GM23338 (cell line): ENCODE measurements around the gene OBSL1. TPM values are rescaled to one million over a fixed set of nuclear protein-coding genes. Genes with fewer than 3 reads are reported as not detected.

Source experiments
- ATAC-seq: fragments of 200-7000 bp; cut with Tn5 transposase; 3 replicates; pipeline ENCODE4 v1.9.1; 2020
- DNase-seq: peaks from one replicate; pipeline ENCODE4 v3.0.0-alpha.2; 2015; ENCODE audit warnings: low spot score
- H2AFZ ChIP-seq: fragments of 200-600 bp; sonication (generic); 2 replicates; pipeline ENCODE4 v1.8.0; 2016; ENCODE audit warnings: antibody characterized with exemption, mild to moderate bottlenecking, moderate library complexity
- H3F3A ChIP-seq: fragments of 200-600 bp; sonication (generic); replicated peaks from 2 replicates; pipeline ENCODE4 v1.8.0; 2017; ENCODE audit warnings: antibody characterized with exemption, mixed run types, low read depth
- H3K27ac ChIP-seq: fragments of 200-600 bp; sonication (generic); 2 replicates; pipeline ENCODE4 v1.6.1; 2016; ENCODE audit warnings: low read depth
- H3K27me3 ChIP-seq: fragments of 200-600 bp; sonication (generic); 2 replicates; pipeline ENCODE4 v1.8.0; 2016; ENCODE audit warnings: mild to moderate bottlenecking, mixed run types, moderate library complexity; ENCODE audit not compliant: insufficient read depth
- H3K36me3 ChIP-seq: fragments of 200-600 bp; sonication (generic); 2 replicates; pipeline ENCODE4 v1.8.0; 2016; ENCODE audit warnings: mild to moderate bottlenecking; ENCODE audit not compliant: insufficient read depth
- H3K4me1 ChIP-seq: fragments of 200-600 bp; sonication (generic); 2 replicates; pipeline ENCODE4 v1.8.0; 2016; ENCODE audit warnings: mild to moderate bottlenecking, moderate library complexity; ENCODE audit not compliant: insufficient read depth
- H3K4me2 ChIP-seq: fragments of 200-600 bp; sonication (generic); 2 replicates; pipeline ENCODE4 v1.7.1; 2017; ENCODE audit warnings: mixed run types
- H3K4me3 ChIP-seq: fragments of 200-600 bp; sonication (generic); 2 replicates; pipeline ENCODE4 v1.6.1; 2016; ENCODE audit warnings: mixed run types
- H3K79me2 ChIP-seq: fragments of 200-600 bp; sonication (generic); replicated peaks from 2 replicates; pipeline ENCODE4 v1.8.0; 2017; ENCODE audit warnings: mild to moderate bottlenecking; ENCODE audit not compliant: insufficient read depth
- H3K9me2 ChIP-seq: fragments of 200-600 bp; sonication (generic); 2 replicates; pipeline ENCODE4 v1.8.0; 2017; ENCODE audit not compliant: insufficient read depth
- H4K20me1 ChIP-seq: fragments of 200-600 bp; sonication (generic); replicated peaks from 2 replicates; pipeline ENCODE4 v1.8.0; 2017; ENCODE audit warnings: mild to moderate bottlenecking; ENCODE audit not compliant: insufficient read depth
- H3K27ac Mint-ChIP-seq: 2 replicates; pipeline ENCODE4 v1.8.0; 2020; ENCODE audit warnings: inconsistent platforms, mild to moderate bottlenecking, moderate library complexity, mixed read lengths
- H3K27me3 Mint-ChIP-seq: 3 replicates; pipeline ENCODE4 v1.8.0; 2022; ENCODE audit warnings: low read depth, mild to moderate bottlenecking, moderate library complexity, mixed read lengths, inconsistent platforms; ENCODE audit not compliant: insufficient read depth, poor library complexity
- H3K36me3 Mint-ChIP-seq: 3 replicates; pipeline ENCODE4 v1.8.0; 2021; ENCODE audit warnings: low read depth, mild to moderate bottlenecking, inconsistent platforms, moderate library complexity, mixed read lengths
- H3K4me1 Mint-ChIP-seq: 3 replicates; pipeline ENCODE4 v1.8.0; 2020; ENCODE audit warnings: mild to moderate bottlenecking, inconsistent platforms, mixed read lengths
- H3K4me3 Mint-ChIP-seq: 3 replicates; pipeline ENCODE4 v1.8.0; 2021; ENCODE audit warnings: moderate library complexity, mild to moderate bottlenecking, inconsistent platforms, mixed read lengths
- H3K9me3 Mint-ChIP-seq: 3 replicates; pipeline ENCODE4 v1.8.0; 2020; ENCODE audit warnings: moderate library complexity, mild to moderate bottlenecking, inconsistent platforms, mixed read lengths
- CREB1 ChIP-seq: fragments of 250-450 bp; sonication (Bioruptor Pico); IDR thresholded peaks from 2 replicates; pipeline ENCODE4 v1.5.0; 2020; ENCODE audit warnings: low read depth, mild to moderate bottlenecking, moderate library complexity
- ETS1 ChIP-seq: IDR thresholded peaks from 2 replicates; pipeline ENCODE4 v1.6.1; 2016; ENCODE audit warnings: antibody characterized with exemption
- EZH2 ChIP-seq: fragments of 200-600 bp; sonication (generic); IDR thresholded peaks from one replicate; pipeline ENCODE4 v1.8.0; 2017; ENCODE audit warnings: antibody characterized with exemption, mild to moderate bottlenecking, low read depth; ENCODE audit not compliant: unreplicated experiment
- EZH2phosphoT487 ChIP-seq: fragments of 200-600 bp; sonication (generic); IDR thresholded peaks from one replicate; pipeline ENCODE4 v1.8.1; 2018; ENCODE audit warnings: antibody characterized with exemption; ENCODE audit not compliant: unreplicated experiment
- JUNB ChIP-seq: IDR thresholded peaks from one replicate; pipeline ENCODE4 v1.6.1; 2016; ENCODE audit warnings: antibody characterized with exemption; ENCODE audit not compliant: unreplicated experiment
- POLR2AphosphoS5 ChIP-seq: IDR thresholded peaks from 2 replicates; pipeline ENCODE4 v1.6.1; 2016; ENCODE audit warnings: antibody characterized with exemption, low read depth
- STAT1 ChIP-seq: IDR thresholded peaks from one replicate; pipeline ENCODE4 v1.6.1; 2016; ENCODE audit warnings: antibody characterized with exemption; ENCODE audit not compliant: unreplicated experiment
- ZNF114 ChIP-seq: fragments of 250-450 bp; sonication (Bioruptor Pico); IDR thresholded peaks from 2 replicates; pipeline ENCODE4 v1.5.0; 2020; ENCODE audit warnings: mild to moderate bottlenecking, moderate library complexity
- ZNF331 ChIP-seq: fragments of 250-450 bp; sonication (Bioruptor Pico); IDR thresholded peaks from 2 replicates; pipeline ENCODE4 v1.5.0; 2020; ENCODE audit warnings: low read depth, mild to moderate bottlenecking, moderate library complexity
- ZNF462 ChIP-seq: fragments of 250-450 bp; sonication (Bioruptor Pico); IDR thresholded peaks from 2 replicates; pipeline ENCODE4 v1.5.0; 2020; ENCODE audit warnings: mild to moderate bottlenecking, moderate library complexity
- polyA plus RNA-seq: library from polyadenylated mRNA; unstranded; fragments of >200 nt; fragmentation: Nextera tagmentation; extraction: Ambion mirVana; gene quantifications from 2 replicates; pipeline ENCODE4 v1.2.1, GENCODE V29; 2016
- total RNA-seq: library from RNA; depleted of rRNA; stranded (reverse); fragments of >200 nt; shearing (Covaris generic); gene quantifications from 2 replicates; pipeline ENCODE4 v1.2.3, GENCODE V29; 2014
- TF ChIP-seq, protein P1 (sequence below), 2 experiments: fragments of 200-600 bp in 1 of 2; sonication (generic) in 1 of 2; conservative IDR thresholded peaks; 2 replicates each; pipeline versions ENCODE4 v1.5.1 to v1.6.1; 2016 to 2017; ENCODE audit warnings: antibody characterized with exemption in 2 of 2, low read depth in 2 of 2, mild to moderate bottlenecking in 2 of 2, moderate library complexity in 1 of 2
- TF ChIP-seq, protein P2 (sequence below): IDR thresholded peaks from one replicate; pipeline ENCODE4 v1.6.1; 2018; ENCODE audit warnings: antibody characterized with exemption; ENCODE audit not compliant: unreplicated experiment

OBSL1 gene
- total and polyA plus RNA-seq, 2 experiments from 2014 or later: 94.9 to 207 TPM

- TF ChIP-seq ZNF462 (CRISPR knock-in tag) (no peak), EZH2phosphoT487 (no peak)
Observed at GRCh38 chr2:219581346-219581745, 10.0 kb upstream of the OBSL1 start (continued).

DNA sequence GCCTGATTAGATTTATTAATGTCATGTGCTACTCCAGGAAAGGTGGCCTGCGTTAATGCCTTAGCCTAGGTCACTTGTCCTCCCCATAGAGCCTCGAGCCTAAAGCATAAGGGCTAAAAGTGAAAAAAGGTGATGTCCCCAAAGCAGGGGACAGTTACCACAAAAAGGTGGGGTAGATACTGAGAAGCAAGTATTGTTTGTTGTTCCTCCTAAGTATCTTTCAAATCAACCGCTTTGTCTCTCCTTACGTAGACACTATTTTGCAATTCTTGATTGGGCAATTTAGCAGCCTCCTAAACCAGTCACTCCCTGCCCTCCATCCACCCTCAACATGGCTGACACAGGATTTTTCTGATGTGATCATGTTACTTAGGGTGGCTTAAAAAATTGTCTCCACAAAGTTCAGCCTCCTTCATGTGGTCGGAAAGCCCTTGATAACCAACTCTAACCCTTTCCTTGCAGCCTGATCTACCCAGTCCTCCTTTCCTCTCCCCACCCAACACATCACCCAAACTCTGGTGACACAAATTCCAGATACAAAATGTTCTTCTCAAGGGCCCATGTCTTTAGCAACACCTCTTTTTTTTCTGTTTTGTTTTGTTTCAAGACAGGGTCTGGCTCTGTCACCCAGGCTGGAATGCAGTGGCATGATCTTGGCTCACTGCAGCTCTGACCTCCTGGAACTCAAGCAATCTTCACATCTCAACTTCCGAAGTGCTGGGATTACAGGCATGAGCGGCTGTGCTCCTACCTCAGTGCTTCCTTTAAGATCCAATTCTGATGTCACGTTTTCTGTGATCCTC is 7.7 kb upstream of the OBSL1 start:
- 0 out of 2 replicates have a peak, but pooled peaks cover 4% of the 10 kb centered on the region for H3K9me2 ChIP-seq
- H3K4me2 ChIP-seq: no peak overlapping the region
- no peak overlapping the region for H3K27ac ChIP-seq
- H3K36me3 ChIP-seq: no peaks in the 10 kb centered on the region
- H3K4me1 ChIP-seq: peaks cover 28% of the 10 kb centered on the region
- peak overlapping the region; percentile 83 for H2AFZ ChIP-seq
- Mint-ChIP-seq H3K27me3 (peaks cover 13% of the 10 kb centered on the region), H3K4me3 (no peak overlapping the region), H3K4me1 (peaks cover 38% of the 10 kb centered on the region), H3K9me3 (no peaks in the 10 kb centered on the region), H3K27ac (no peak overlapping the region), H3K36me3 (no peaks in the 10 kb centered on the region; the same call in 2 of the 3 replicates)
- H3K79me2 ChIP-seq: no peaks in the 10 kb centered on the region
- H3K4me3 ChIP-seq: no peak overlapping the region
- H3K27me3 ChIP-seq: no peaks in the 10 kb centered on the region
- no peak for ATAC-seq
- DNase-seq: no peak
- 0 out of 2 replicates have a peak, but pooled peaks cover 4% of the 10 kb centered on the region for H3F3A ChIP-seq
- no peaks in the 10 kb centered on the region for H4K20me1 ChIP-seq
- TF ChIP-seq ETS1 (no peak), JUNB (no peak), ZNF331 (no peak), STAT1 (no peak), CREB1 (CRISPR knock-in tag) (no peak), ZNF114 (CRISPR knock-in tag) (no peak), EZH2 (no peak), POLR2AphosphoS5 (no peak), EZH2phosphoT487 (no peak)
- TF ChIP-seq, protein P1, sequence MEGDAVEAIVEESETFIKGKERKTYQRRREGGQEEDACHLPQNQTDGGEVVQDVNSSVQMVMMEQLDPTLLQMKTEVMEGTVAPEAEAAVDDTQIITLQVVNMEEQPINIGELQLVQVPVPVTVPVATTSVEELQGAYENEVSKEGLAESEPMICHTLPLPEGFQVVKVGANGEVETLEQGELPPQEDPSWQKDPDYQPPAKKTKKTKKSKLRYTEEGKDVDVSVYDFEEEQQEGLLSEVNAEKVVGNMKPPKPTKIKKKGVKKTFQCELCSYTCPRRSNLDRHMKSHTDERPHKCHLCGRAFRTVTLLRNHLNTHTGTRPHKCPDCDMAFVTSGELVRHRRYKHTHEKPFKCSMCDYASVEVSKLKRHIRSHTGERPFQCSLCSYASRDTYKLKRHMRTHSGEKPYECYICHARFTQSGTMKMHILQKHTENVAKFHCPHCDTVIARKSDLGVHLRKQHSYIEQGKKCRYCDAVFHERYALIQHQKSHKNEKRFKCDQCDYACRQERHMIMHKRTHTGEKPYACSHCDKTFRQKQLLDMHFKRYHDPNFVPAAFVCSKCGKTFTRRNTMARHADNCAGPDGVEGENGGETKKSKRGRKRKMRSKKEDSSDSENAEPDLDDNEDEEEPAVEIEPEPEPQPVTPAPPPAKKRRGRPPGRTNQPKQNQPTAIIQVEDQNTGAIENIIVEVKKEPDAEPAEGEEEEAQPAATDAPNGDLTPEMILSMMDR (conservative IDR thresholded peaks at IDR 0.05; ENCODE audit: low read depth in 2 of 2): no peak
- TF ChIP-seq, protein P2, sequence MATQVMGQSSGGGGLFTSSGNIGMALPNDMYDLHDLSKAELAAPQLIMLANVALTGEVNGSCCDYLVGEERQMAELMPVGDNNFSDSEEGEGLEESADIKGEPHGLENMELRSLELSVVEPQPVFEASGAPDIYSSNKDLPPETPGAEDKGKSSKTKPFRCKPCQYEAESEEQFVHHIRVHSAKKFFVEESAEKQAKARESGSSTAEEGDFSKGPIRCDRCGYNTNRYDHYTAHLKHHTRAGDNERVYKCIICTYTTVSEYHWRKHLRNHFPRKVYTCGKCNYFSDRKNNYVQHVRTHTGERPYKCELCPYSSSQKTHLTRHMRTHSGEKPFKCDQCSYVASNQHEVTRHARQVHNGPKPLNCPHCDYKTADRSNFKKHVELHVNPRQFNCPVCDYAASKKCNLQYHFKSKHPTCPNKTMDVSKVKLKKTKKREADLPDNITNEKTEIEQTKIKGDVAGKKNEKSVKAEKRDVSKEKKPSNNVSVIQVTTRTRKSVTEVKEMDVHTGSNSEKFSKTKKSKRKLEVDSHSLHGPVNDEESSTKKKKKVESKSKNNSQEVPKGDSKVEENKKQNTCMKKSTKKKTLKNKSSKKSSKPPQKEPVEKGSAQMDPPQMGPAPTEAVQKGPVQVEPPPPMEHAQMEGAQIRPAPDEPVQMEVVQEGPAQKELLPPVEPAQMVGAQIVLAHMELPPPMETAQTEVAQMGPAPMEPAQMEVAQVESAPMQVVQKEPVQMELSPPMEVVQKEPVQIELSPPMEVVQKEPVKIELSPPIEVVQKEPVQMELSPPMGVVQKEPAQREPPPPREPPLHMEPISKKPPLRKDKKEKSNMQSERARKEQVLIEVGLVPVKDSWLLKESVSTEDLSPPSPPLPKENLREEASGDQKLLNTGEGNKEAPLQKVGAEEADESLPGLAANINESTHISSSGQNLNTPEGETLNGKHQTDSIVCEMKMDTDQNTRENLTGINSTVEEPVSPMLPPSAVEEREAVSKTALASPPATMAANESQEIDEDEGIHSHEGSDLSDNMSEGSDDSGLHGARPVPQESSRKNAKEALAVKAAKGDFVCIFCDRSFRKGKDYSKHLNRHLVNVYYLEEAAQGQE: no peak
